Measurements from ENCODE around the gene TIMM17A.

DNA sequence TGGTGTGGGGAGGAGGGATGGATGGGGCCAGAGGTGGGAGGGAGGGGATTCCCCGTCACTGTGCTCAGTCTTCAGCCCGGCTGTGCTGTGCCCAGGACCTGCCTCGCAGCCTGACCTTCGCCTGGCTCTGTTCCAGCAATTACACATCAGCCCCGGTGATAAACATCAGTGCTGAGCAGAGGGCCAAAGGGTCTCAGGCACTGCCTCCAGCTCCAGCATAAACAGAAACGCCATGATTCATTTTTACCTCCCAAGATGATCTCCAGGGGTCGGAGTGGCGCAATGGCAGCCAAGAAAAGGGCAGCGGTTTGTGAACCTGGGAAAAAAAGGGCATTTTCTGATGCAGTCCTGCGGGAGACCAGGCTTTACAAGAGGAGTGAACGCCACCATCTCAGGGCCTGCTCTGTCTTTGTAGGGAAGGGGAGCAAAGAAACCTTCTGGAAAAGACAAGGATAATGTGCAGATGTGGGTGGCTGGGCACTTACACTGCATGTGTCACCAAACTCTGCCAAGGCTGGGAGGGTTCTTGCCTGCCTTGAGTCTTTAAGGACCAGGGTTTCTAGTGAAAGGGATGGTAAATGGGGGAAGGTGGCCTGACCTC is 38.6 kb upstream of the TIMM17A start:
- no peak for TF ChIP-seq RFX5 (IDR thresholded peaks at IDR 0.05; ENCODE audit: borderline replicate concordance, low read depth, low read length)
- no peak for TF ChIP-seq BACH1 (IDR thresholded peaks at IDR 0.05; ENCODE audit: low read length)
- TF ChIP-seq, protein P1, sequence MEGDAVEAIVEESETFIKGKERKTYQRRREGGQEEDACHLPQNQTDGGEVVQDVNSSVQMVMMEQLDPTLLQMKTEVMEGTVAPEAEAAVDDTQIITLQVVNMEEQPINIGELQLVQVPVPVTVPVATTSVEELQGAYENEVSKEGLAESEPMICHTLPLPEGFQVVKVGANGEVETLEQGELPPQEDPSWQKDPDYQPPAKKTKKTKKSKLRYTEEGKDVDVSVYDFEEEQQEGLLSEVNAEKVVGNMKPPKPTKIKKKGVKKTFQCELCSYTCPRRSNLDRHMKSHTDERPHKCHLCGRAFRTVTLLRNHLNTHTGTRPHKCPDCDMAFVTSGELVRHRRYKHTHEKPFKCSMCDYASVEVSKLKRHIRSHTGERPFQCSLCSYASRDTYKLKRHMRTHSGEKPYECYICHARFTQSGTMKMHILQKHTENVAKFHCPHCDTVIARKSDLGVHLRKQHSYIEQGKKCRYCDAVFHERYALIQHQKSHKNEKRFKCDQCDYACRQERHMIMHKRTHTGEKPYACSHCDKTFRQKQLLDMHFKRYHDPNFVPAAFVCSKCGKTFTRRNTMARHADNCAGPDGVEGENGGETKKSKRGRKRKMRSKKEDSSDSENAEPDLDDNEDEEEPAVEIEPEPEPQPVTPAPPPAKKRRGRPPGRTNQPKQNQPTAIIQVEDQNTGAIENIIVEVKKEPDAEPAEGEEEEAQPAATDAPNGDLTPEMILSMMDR (IDR thresholded peaks at IDR 0.05; ENCODE audit: control extremely low read depth in 1 of 3, insufficient read depth in 1 of 3, low read depth in 1 of 3, low read length in 3 of 3) = no peak
- TF ChIP-seq, protein P2, sequence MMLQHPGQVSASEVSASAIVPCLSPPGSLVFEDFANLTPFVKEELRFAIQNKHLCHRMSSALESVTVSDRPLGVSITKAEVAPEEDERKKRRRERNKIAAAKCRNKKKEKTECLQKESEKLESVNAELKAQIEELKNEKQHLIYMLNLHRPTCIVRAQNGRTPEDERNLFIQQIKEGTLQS (IDR thresholded peaks at IDR 0.05; ENCODE audit: insufficient read depth, low read depth, low read length) = no peak
